ENCODE results near the gene SAYSD1. TPM values are rescaled to one million over a fixed set of nuclear protein-coding genes. Genes with fewer than 3 reads are reported as not detected.

SAYSD1 gene
- total and polyA plus RNA-seq, 2 of the 8 experiments (the other 6 are each of a cell fraction or from before 2014, with no cell fraction given), result 6.7 to 7.9 TPM

DNA sequence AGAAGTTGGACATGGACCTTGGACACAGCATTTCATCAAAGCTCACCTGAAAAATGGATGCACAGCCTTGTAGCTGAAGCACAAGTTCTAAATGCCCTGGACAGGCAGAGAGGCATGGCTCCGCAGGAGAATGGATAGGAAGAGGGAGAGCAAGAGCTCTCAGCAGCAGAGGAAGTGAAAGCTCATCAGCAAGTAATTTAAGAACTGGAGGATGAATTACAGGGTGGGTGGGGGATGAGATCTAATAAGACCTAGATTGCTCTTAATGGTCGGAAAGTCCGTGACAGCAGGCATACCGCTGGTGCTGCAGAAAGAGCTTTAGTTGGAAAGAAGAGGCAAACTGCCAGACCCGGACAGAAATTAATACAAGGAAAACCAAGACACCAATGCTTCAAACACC lies 37.3 kb upstream of the SAYSD1 start:
- Histone ChIP-seq H2BK20ac (ENCODE audit: low read length) (no peak overlapping the region), H3K23ac (ENCODE audit: insufficient read length) (no peak overlapping the region), H3K9ac (replicated peaks in 1 of 4; ENCODE audit: extremely low read depth in 1 of 4, low read depth in 3 of 4, low read length in 3 of 4) (no peak overlapping the region), H3K36me3 (ENCODE audit: control insufficient read depth in 2 of 4, insufficient read depth in 4 of 4, low read length in 3 of 4) (no peaks in the 10 kb centered on the region), H4K5ac (ENCODE audit: insufficient read length, low read depth, low read length) (no peak overlapping the region), H2BK12ac (ENCODE audit: low read depth, low read length) (no peak overlapping the region), H3K79me2 (ENCODE audit: control insufficient read depth in 1 of 2, insufficient read depth in 2 of 2, low read length in 2 of 2) (no peaks in the 10 kb centered on the region), H3K56ac (replicated peaks; ENCODE audit: insufficient read length, low read depth, low read length) (no peak overlapping the region), H3K18ac (ENCODE audit: extremely low read depth, low read length) (no peak overlapping the region), H4K91ac (replicated peaks; ENCODE audit: insufficient read length, low read length) (no peak overlapping the region), H4K20me1 (replicated peaks in 1 of 2; ENCODE audit: control insufficient read depth in 1 of 2, insufficient read depth in 2 of 2, low read length in 2 of 2) (no peaks in the 10 kb centered on the region), H3K4me3 (ENCODE audit: extremely low read depth in 1 of 4, insufficient read depth in 2 of 4, low read depth in 3 of 4, low read length in 4 of 4) (no peak overlapping the region), H3K23me2 (ENCODE audit: low read depth, low read length) (no peaks in the 10 kb centered on the region), H2AFZ (ENCODE audit: low read length) (no peak overlapping the region), H3K4ac (replicated peaks; ENCODE audit: insufficient read length, low read depth, low read length) (no peak overlapping the region), H3K27ac (ENCODE audit: low read depth, low read length) (no peak overlapping the region), H3K79me1 (ENCODE audit: low read depth, low read length) (no peaks in the 10 kb centered on the region), H2AK5ac (ENCODE audit: low read depth, low read length) (no peak overlapping the region), H2BK15ac (ENCODE audit: low read length) (no peak overlapping the region), H2BK120ac (replicated peaks; ENCODE audit: low read depth, low read length) (no peak overlapping the region), H3K14ac (ENCODE audit: insufficient read length) (no peak overlapping the region), H3K27me3 (replicated peaks in 1 of 4; ENCODE audit: control insufficient read depth in 3 of 4, extremely low read depth in 1 of 4, insufficient read depth in 3 of 4, low read length in 3 of 4) (no peaks in the 10 kb centered on the region), H2BK5ac (ENCODE audit: low read depth, low read length) (no peak overlapping the region), H3K4me2 (ENCODE audit: insufficient read depth in 1 of 2, low read depth in 2 of 2, low read length in 2 of 2) (no peak overlapping the region), H4K8ac (ENCODE audit: extremely low read depth, insufficient read depth, low read length) (no peak overlapping the region), H3K9me3 (ENCODE audit: insufficient read depth in 2 of 2, low read depth in 1 of 2, low read length in 1 of 2) (no peaks in the 10 kb centered on the region), H3K4me1 (replicated peaks in 1 of 4; ENCODE audit: control insufficient read depth in 3 of 4, insufficient read depth in 4 of 4, low read length in 3 of 4) (no peaks in the 10 kb centered on the region)
- CTCF ChIA-PET (ENCODE audit: partially characterized antibody), result interaction anchor here (0.9 to 2.7 kb wide), 15 partner anchors 8 to 280 kb away, joined by 3 to 33 read pairs (median 4); no protein-coding TSS in a partner anchor
- POLR2A ChIA-PET (ENCODE audit: partially characterized antibody), result no interaction called here
- 91% methylated on average over 5 of the region's 5 CpGs; no CpG with 5 or more reads in 1 of the 2 experiments for WGBS, 2 experiments (ENCODE audit: extremely low coverage in 1 of 2, insufficient coverage in 1 of 2, insufficient read length in 1 of 2, insufficient replicate concordance in 2 of 2, low coverage in 1 of 2, low lambda C conversion rate in 2 of 2, missing lambda C conversion rate in 1 of 2)
- no peak for TF ChIP-seq JUN (IDR thresholded peaks at IDR 0.05; ENCODE audit: low read depth, low read length)
- TF ChIP-seq FOSL1 (IDR thresholded peaks at IDR 0.05; ENCODE audit: insufficient read depth, low read depth, low read length), result no peak
- TF ChIP-seq SIN3A (conservative IDR thresholded peaks at IDR 0.05 in 1 of 2, IDR thresholded peaks at IDR 0.05 in 1 of 2; ENCODE audit: low read depth in 1 of 2, low read length in 2 of 2), result no peak
- TF ChIP-seq SIRT6 (IDR thresholded peaks at IDR 0.05; ENCODE audit: low read length), result no peak
- no peak for FAIRE-seq
- no peak for DNase-seq (ENCODE audit: low read depth in 1 of 2, low spot score in 2 of 2)

All from H1 (cell line).